ENCODE data around the gene PAM. TPM values are rescaled to one million over a fixed set of nuclear protein-coding genes. Genes with fewer than 3 reads are reported as not detected.

Gene PAM
- total and polyA plus RNA-seq, 2 of the 8 experiments (the other 6 are each of a cell fraction or from before 2014, with no cell fraction given): 30.4 to 67.8 TPM

DNA sequence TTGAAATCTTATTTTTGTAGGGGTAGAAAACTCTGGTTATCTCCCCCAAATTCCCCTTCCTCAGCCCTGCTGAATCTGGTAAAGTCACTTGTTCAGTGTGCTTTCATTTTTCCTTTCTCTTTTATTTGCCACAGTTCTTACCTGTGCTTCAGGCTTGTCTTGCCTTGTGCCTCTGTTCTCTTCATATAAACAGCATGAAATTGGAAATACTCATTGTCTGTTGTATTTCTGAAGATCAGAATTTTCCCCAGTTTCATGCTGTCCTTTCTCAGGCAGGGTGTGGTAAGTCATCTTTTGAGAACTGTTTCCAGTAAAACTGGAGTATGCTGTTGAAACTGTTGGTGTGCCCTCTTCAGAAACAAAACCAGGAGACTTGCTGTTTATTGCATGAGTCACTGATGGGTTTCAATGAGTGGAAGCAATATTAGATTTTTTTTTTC is 7.0 kb downstream of the PAM start:
- no peak for TF ChIP-seq HDAC6 (IDR thresholded peaks at IDR 0.05; ENCODE audit: low read depth, low read length)
- no peak for TF ChIP-seq POLR2AphosphoS5 (IDR thresholded peaks at IDR 0.05; ENCODE audit: low read depth, low read length)
- no peak overlapping the region for H4K5ac ChIP-seq (ENCODE audit: insufficient read length, low read depth, low read length)
- H2BK12ac ChIP-seq (ENCODE audit: low read depth, low read length): no peak overlapping the region
- ChIA-PET POLR2A (ENCODE audit: partially characterized antibody) (no interaction called here), CTCF (ENCODE audit: partially characterized antibody) (interaction anchor here (0.8 to 3.7 kb wide), 4 partner anchors 10 to 52 kb away, joined by 3 to 25 read pairs (median 3); no protein-coding TSS in a partner anchor)
- no peak for DNase-seq (ENCODE audit: low read depth in 1 of 2, low spot score in 2 of 2)
- H3K27ac ChIP-seq (ENCODE audit: low read depth, low read length): no peak overlapping the region
- H3K4me3 ChIP-seq (ENCODE audit: extremely low read depth in 1 of 4, insufficient read depth in 2 of 4, low read depth in 3 of 4, low read length in 4 of 4): no peak overlapping the region
- H3K4me2 ChIP-seq (ENCODE audit: insufficient read depth in 1 of 2, low read depth in 2 of 2, low read length in 2 of 2): no peak overlapping the region
- no peak overlapping the region for H3K18ac ChIP-seq (ENCODE audit: extremely low read depth, low read length)
- H3K14ac ChIP-seq (ENCODE audit: insufficient read length): no peak overlapping the region
- peaks cover 0 to 7% (median 3%) of the 10 kb centered on the region in 4 experiments; a peak in 4 of 7 replicates for H3K4me1 ChIP-seq (replicated peaks in 1 of 4; ENCODE audit: control insufficient read depth in 3 of 4, insufficient read depth in 4 of 4, low read length in 3 of 4)
- H3K56ac ChIP-seq (replicated peaks; ENCODE audit: insufficient read length, low read depth, low read length): no peak overlapping the region
- no peak for FAIRE-seq
- H3K36me3 ChIP-seq (ENCODE audit: control insufficient read depth in 2 of 4, insufficient read depth in 4 of 4, low read length in 3 of 4): no peaks in the 10 kb centered on the region
- H4K8ac ChIP-seq (ENCODE audit: extremely low read depth, insufficient read depth, low read length): no peak overlapping the region
- no peak overlapping the region for H2BK5ac ChIP-seq (ENCODE audit: low read depth, low read length)
- H2BK20ac ChIP-seq (ENCODE audit: low read length): no peak overlapping the region
- H3K27me3 ChIP-seq (replicated peaks in 1 of 4; ENCODE audit: control insufficient read depth in 3 of 4, extremely low read depth in 1 of 4, insufficient read depth in 3 of 4, low read length in 3 of 4): no peaks in the 10 kb centered on the region
- H3K9ac ChIP-seq (replicated peaks in 1 of 4; ENCODE audit: extremely low read depth in 1 of 4, low read depth in 3 of 4, low read length in 3 of 4): peak overlapping the region in 1 of 4 experiments; percentile 49; a peak in 1 of 7 replicates
- no peak overlapping the region for H4K91ac ChIP-seq (replicated peaks; ENCODE audit: insufficient read length, low read length)
- no peak overlapping the region for H2BK120ac ChIP-seq (replicated peaks; ENCODE audit: low read depth, low read length)
- H3K23me2 ChIP-seq (ENCODE audit: low read depth, low read length): no peaks in the 10 kb centered on the region
- no peak overlapping the region for H3K23ac ChIP-seq (ENCODE audit: insufficient read length)
- H3K79me1 ChIP-seq (ENCODE audit: low read depth, low read length): no peaks in the 10 kb centered on the region; the same call in 1 of the 2 replicates
- H3K4ac ChIP-seq (replicated peaks; ENCODE audit: insufficient read length, low read depth, low read length): no peak overlapping the region
- H3K9me3 ChIP-seq (ENCODE audit: insufficient read depth in 2 of 2, low read depth in 1 of 2, low read length in 1 of 2): no peaks in the 10 kb centered on the region
- no peak overlapping the region for H2BK15ac ChIP-seq (ENCODE audit: low read length)
- peaks cover 0 to 2% of the 10 kb centered on the region in 2 experiments for H4K20me1 ChIP-seq (replicated peaks in 1 of 2; ENCODE audit: control insufficient read depth in 1 of 2, insufficient read depth in 2 of 2, low read length in 2 of 2)
- peaks cover 0 to 36% of the 10 kb centered on the region in 2 experiments; a peak in 2 of 4 replicates for H3K79me2 ChIP-seq (ENCODE audit: control insufficient read depth in 1 of 2, insufficient read depth in 2 of 2, low read length in 2 of 2)
- no peak overlapping the region for H2AFZ ChIP-seq (ENCODE audit: low read length)
- H2AK5ac ChIP-seq (ENCODE audit: low read depth, low read length): no peak overlapping the region

Data from H1 (cell line).